GM12873 (cell line): ENCODE measurements around the gene BARX2.

ENCODE experiments used
- CTCF ChIP-seq: IDR thresholded peaks from 2 replicates; pipeline ENCODE4 v1.5.1; 2012; ENCODE audit warnings: low read depth, mild to moderate bottlenecking, moderate library complexity, low read length, control low read depth; ENCODE audit not compliant: insufficient read depth; ENCODE audit errors: missing control alignments

BARX2 gene

DNA sequence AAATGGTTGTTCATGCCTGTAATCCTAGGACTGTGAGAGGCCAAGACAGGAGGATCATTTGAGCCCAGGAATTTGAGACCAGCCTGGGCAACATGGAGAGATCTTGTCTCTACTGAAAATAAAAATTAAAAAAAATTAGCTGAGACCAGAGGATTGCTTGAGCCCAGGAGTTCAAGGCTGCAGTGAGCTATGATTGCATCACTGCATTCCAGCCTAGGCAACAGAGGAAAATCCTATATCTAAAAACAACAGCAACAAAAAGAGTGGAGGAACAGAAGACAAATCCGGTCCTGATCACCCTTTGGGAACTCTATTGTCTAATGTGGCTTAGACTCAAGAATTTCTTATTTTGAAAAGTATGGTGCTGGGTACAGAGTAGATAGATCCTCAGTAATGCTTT lies 17.3 kb downstream of the BARX2 start:
- TF ChIP-seq CTCF, result no peak

DNA sequence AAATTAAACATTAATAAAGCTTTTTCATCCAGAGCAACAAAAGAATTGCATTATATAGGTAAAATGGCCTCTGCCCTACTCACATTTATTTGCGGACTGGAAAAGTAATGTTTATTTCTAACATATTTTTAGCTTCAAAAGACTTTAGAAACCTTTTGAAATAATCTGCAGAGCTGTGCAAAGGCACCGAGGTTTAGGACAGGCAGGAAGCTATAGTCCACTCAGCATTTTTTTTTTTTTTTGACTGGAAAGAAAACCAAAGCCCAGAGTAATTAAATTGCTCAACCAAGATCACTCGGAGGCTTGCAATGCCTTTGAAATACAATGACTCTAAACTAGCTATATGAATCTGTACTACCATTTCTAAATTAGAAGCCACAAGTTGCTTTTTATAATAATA lies 19.1 kb downstream of the BARX2 start:
- TF ChIP-seq CTCF, result no peak

GRCh38 chr11:129395432-129395831 lies 19.8 kb downstream of the BARX2 start:
- TF ChIP-seq CTCF, result no peak

- TF ChIP-seq CTCF, result no peak
Observed at GRCh38 chr11:129395883-129396282, 20.2 kb downstream of the BARX2 start.

DNA sequence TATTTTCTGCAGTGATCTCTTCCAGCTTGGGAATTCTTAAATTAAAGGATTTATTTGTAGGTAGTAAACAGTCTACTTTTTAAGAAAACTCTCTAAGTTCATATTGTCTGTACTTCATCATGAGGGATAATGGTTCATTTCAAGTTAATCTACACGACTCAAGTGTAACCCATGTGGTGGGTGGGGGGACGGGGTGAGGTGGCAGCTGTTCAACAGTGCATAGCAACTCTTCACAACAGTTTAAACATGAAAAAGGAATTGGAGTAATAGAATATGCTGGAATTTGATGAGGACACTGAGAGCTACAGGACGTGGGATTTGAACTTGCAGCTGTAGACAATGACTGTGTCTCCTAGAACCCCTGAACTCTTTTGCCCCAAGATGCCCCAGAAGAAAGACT lies 20.8 kb downstream of the BARX2 start:
- no peak for TF ChIP-seq CTCF

- no peak for TF ChIP-seq CTCF
Observed at GRCh38 chr11:129402206-129403171, 26.8 kb downstream of the BARX2 start.

DNA sequence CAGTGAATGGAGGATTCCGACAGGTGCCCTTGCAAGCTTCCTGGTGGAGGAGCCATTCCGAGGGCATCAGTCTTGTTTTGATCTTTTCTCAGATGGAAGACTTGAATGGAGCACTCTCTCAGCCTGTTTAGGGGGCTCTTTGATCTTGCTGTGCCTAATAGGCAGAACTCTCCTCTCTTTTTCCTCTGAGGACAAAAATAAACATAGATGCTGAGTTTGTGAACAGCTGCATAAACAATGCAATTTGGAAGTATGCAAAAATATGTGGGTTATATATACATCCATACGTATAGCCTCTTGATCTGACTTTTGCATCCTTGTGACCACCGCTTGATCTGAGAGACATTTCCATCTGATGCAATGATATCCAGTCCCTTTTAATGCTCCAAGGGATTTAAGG lies 29.1 kb downstream of the BARX2 start:
- no peak for TF ChIP-seq CTCF
